ENCODE data around the gene GALNT16.

The GALNT16 gene

GRCh38 chr14:69282448-69282847 lies 22.5 kb downstream of the GALNT16 start (continued):
- no peak for TF ChIP-seq PATZ1 (CRISPR knock-in tag; IDR thresholded peaks at IDR 0.05; ENCODE audit: borderline replicate concordance)

GRCh38 chr14:69284170-69284569 lies 24.2 kb downstream of the GALNT16 start:
- ATAC-seq: no peak

GRCh38 chr14:69285661-69286255 lies 25.8 kb downstream of the GALNT16 start:
- no peak for ATAC-seq
- TF ChIP-seq CSRNP3 (CRISPR knock-in tag; IDR thresholded peaks at IDR 0.05) (no peak), GLIS3 (CRISPR knock-in tag; IDR thresholded peaks at IDR 0.05) (no peak), ISL1 (CRISPR knock-in tag; IDR thresholded peaks at IDR 0.05) (no peak), ZC3H10 (CRISPR knock-in tag; IDR thresholded peaks at IDR 0.05) (no peak), ARNTL (CRISPR knock-in tag; IDR thresholded peaks at IDR 0.05; ENCODE audit: borderline replicate concordance, low read depth) (no peak), TCF4 (CRISPR knock-in tag; IDR thresholded peaks at IDR 0.05; ENCODE audit: borderline replicate concordance) (no peak), CREB5 (CRISPR knock-in tag; IDR thresholded peaks at IDR 0.05; ENCODE audit: low read depth) (no peak), OSR1 (CRISPR knock-in tag; IDR thresholded peaks at IDR 0.05) (no peak), SNAI2 (CRISPR knock-in tag; IDR thresholded peaks at IDR 0.05) (no peak), TOX (CRISPR knock-in tag; IDR thresholded peaks at IDR 0.05; ENCODE audit: borderline replicate concordance) (no peak)

More at GRCh38 chr14:69284170-69284569, 24.2 kb downstream of the GALNT16 start:
- no peak for TF ChIP-seq ISL1 (CRISPR knock-in tag; IDR thresholded peaks at IDR 0.05)
- no peak for TF ChIP-seq ZFP30 (CRISPR knock-in tag; IDR thresholded peaks at IDR 0.05)
- TF ChIP-seq ARNTL (CRISPR knock-in tag; IDR thresholded peaks at IDR 0.05; ENCODE audit: borderline replicate concordance, low read depth): no peak
- no peak for TF ChIP-seq ZNF70 (CRISPR knock-in tag; IDR thresholded peaks at IDR 0.05)
- TF ChIP-seq GLIS3 (CRISPR knock-in tag; IDR thresholded peaks at IDR 0.05): no peak
- TF ChIP-seq CSDC2 (CRISPR knock-in tag; IDR thresholded peaks at IDR 0.05): no peak
- TF ChIP-seq ESRRG (CRISPR knock-in tag; IDR thresholded peaks at IDR 0.05): no peak
- no peak for TF ChIP-seq TSHZ2 (CRISPR knock-in tag; IDR thresholded peaks at IDR 0.05)
- TF ChIP-seq OSR1 (CRISPR knock-in tag; IDR thresholded peaks at IDR 0.05): no peak
- TF ChIP-seq CREB5 (CRISPR knock-in tag; IDR thresholded peaks at IDR 0.05; ENCODE audit: low read depth): no peak
- TF ChIP-seq RARB (CRISPR knock-in tag; IDR thresholded peaks at IDR 0.05): no peak
- TF ChIP-seq CSRNP3 (CRISPR knock-in tag; IDR thresholded peaks at IDR 0.05): no peak
- no peak for TF ChIP-seq POU6F1 (CRISPR knock-in tag; IDR thresholded peaks at IDR 0.05; ENCODE audit: borderline replicate concordance, low read depth)

All from SK-N-SH treated with all-trans-retinoic acid at 6 μM for 48 hours (cell line).